Transverse colon (tissue), 4 donors: ENCODE measurements around the gene MTPN.

Experiments
- EP300 ChIP-seq: sonication (generic); formaldehyde crosslinking; IDR thresholded peaks from one replicate; pipeline ENCODE4 v1.6.1; 2017; ENCODE audit warnings: antibody characterized with exemption, low read depth
- POLR2A ChIP-seq: fragments of 450-650 bp; IDR thresholded peaks from one replicate; pipeline ENCODE4 v1.6.1; 2016; ENCODE audit warnings: antibody characterized with exemption, mild to moderate bottlenecking, moderate library complexity
- POLR2AphosphoS5 ChIP-seq, 3 donors: sonication (generic); formaldehyde crosslinking; IDR thresholded peaks; one replicate each; pipeline ENCODE4 v1.6.1; 2016; ENCODE audit warnings: antibody characterized with exemption in 3 of 3
- TF ChIP-seq, protein P1 (sequence below), 5 experiments: fragments of 200-600 bp in 3 of 5; fragments of 450-650 bp in 2 of 5; sonication (generic) in 3 of 5; IDR thresholded peaks; 1 replicate in 2 of 5; 2 replicates in 3 of 5; pipeline ENCODE4 v1.5.1; 2016 to 2017; ENCODE audit warnings: antibody characterized with exemption in 5 of 5, inconsistent platforms in 3 of 5, mild to moderate bottlenecking in 2 of 5, moderate library complexity in 1 of 5

DNA sequence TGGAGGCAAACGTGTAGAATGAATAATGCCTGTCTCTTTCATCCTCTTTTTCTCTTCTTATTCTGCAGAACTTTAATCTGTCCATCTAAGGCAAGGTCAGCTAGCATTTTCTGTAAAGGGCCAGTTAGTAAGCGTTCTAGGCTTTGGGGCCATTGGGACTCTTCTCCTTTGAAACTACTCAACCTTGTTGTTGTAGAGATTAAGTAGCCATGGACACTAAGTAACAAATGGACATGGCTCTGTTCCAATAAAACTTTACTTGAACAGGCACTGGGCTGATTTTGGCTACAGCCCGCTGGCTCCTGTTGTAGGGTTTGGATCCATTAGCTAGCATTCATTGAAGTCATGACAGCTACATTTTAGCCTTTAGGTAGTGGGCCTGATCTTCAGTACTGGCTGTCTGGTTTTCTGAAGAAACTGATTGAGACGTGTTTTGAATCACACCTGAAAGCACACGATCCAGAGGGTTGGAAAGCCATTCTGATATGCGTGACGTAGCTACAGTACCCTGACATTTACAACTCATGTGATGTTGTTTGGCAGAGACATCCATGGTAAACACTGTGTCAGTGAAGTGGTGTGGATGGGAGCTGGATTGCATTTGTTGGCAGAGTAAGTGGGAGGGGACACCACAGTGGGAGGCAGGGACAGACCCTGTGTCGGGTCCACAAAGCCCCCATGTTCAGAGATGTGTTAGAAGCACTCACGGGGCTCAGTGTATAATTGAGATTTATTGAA lies 92.5 kb downstream of the MTPN start:
- TF ChIP-seq, protein P1, sequence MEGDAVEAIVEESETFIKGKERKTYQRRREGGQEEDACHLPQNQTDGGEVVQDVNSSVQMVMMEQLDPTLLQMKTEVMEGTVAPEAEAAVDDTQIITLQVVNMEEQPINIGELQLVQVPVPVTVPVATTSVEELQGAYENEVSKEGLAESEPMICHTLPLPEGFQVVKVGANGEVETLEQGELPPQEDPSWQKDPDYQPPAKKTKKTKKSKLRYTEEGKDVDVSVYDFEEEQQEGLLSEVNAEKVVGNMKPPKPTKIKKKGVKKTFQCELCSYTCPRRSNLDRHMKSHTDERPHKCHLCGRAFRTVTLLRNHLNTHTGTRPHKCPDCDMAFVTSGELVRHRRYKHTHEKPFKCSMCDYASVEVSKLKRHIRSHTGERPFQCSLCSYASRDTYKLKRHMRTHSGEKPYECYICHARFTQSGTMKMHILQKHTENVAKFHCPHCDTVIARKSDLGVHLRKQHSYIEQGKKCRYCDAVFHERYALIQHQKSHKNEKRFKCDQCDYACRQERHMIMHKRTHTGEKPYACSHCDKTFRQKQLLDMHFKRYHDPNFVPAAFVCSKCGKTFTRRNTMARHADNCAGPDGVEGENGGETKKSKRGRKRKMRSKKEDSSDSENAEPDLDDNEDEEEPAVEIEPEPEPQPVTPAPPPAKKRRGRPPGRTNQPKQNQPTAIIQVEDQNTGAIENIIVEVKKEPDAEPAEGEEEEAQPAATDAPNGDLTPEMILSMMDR (IDR thresholded peaks at IDR 0.05), result no peak
- TF ChIP-seq POLR2A (no peak), EP300 (no peak), POLR2AphosphoS5 (IDR thresholded peaks at IDR 0.05) (no peak)
